Measurements from ENCODE around the gene PTPRS. TPM values are rescaled to one million over a fixed set of nuclear protein-coding genes. Genes with fewer than 3 reads are reported as not detected.

The PTPRS gene
- total and polyA plus RNA-seq, 2 of the 13 experiments (the other 11 are each of a cell fraction or from before 2014, with no cell fraction given), result 32.7 to 43.9 TPM

GRCh38 chr19:5321851-5322681, 18.5 kb downstream of the PTPRS start:
- ChIA-PET CTCF (ENCODE audit: low intra/inter-chr PET ratio, low total read pairs) (no interaction called here), POLR2A (no interaction called here)
- BruUV-seq (replicated peaks), result no TSS peak
- in situ Hi-C loops (cut with HindIII; ENCODE audit: extremely low pct_ligation_motif_present, low pct_unique_long_range_greater_than_20kb), result no loop called here
- FAIRE-seq (no peak), ATAC-seq (no peak), DNase-seq (ENCODE audit: low spot score) (no peak)
- 91% methylated on average over 31 of the region's 34 CpGs for WGBS (ENCODE audit: low lambda C conversion rate)
- Histone ChIP-seq H3K4me3 (replicated peaks in 1 of 3; ENCODE audit: insufficient read depth in 1 of 3, low read depth in 2 of 3, low read length in 3 of 3) (no peak overlapping the region), H3K4me1 (ENCODE audit: insufficient read depth, low read length) (peaks cover 27% of the 10 kb centered on the region), H3K4me2 (ENCODE audit: low read depth, low read length) (no peak overlapping the region), H3K9ac (ENCODE audit: insufficient read depth, low read depth, low read length) (no peak overlapping the region), H3K36me3 (replicated peaks in 1 of 2; ENCODE audit: control insufficient read depth in 1 of 2, insufficient read depth in 2 of 2, low read length in 2 of 2) (no peaks in the 10 kb centered on the region), H3K27ac (ENCODE audit: extremely low read length, insufficient read depth, low read length) (no peak overlapping the region), H2AFZ (ENCODE audit: low read length) (no peak overlapping the region), H4K20me1 (ENCODE audit: insufficient read depth, low read length) (peaks cover 9% of the 10 kb centered on the region; the same call in 1 of the 2 replicates), H3K27me3 (ENCODE audit: control insufficient read depth in 1 of 2, insufficient read depth in 2 of 2, low read length in 2 of 2) (no peaks in the 10 kb centered on the region), H3K9me3 (ENCODE audit: low read length) (no peaks in the 10 kb centered on the region), H3K79me2 (ENCODE audit: insufficient read depth, low read length) (no peaks in the 10 kb centered on the region)
- intact Hi-C loops (cut with micrococcal nuclease; ENCODE audit: unreplicated experiment), result no loop called here
- TF ChIP-seq ZMYM3 (CRISPR knock-in tag; IDR thresholded peaks at IDR 0.05) (0 out of 2 replicates have a peak, but pooled peaks have one; percentile 28), SRSF1 (optimal IDR thresholded peaks at IDR 0.05; ENCODE audit: low read depth, low read length) (no peak), ZBTB21 (CRISPR knock-in tag; IDR thresholded peaks at IDR 0.05) (no peak), ZKSCAN8 (CRISPR knock-in tag; IDR thresholded peaks at IDR 0.05; ENCODE audit: borderline replicate concordance) (no peak), ZSCAN25 (CRISPR knock-in tag; IDR thresholded peaks at IDR 0.05) (no peak), ZBTB33 (CRISPR knock-in tag; IDR thresholded peaks at IDR 0.05) (peak; percentile 96), SRSF4 (IDR thresholded peaks at IDR 0.05; ENCODE audit: low read depth, low read length, poor library complexity, severe bottlenecking) (no peak), IRF2 (CRISPR knock-in tag; IDR thresholded peaks at IDR 0.05) (no peak), AFF4 (CRISPR knock-in tag; IDR thresholded peaks at IDR 0.05) (no peak), RFX1 (IDR thresholded peaks at IDR 0.05) (no peak), ZBTB38 (CRISPR knock-in tag; IDR thresholded peaks at IDR 0.05) (peak; percentile 84), ZNF768 (CRISPR knock-in tag; IDR thresholded peaks at IDR 0.05) (peak; percentile 95), ZNF496 (CRISPR knock-in tag; IDR thresholded peaks at IDR 0.05; ENCODE audit: insufficient replicate concordance) (no peak)
- TF ChIP-seq, protein P1, sequence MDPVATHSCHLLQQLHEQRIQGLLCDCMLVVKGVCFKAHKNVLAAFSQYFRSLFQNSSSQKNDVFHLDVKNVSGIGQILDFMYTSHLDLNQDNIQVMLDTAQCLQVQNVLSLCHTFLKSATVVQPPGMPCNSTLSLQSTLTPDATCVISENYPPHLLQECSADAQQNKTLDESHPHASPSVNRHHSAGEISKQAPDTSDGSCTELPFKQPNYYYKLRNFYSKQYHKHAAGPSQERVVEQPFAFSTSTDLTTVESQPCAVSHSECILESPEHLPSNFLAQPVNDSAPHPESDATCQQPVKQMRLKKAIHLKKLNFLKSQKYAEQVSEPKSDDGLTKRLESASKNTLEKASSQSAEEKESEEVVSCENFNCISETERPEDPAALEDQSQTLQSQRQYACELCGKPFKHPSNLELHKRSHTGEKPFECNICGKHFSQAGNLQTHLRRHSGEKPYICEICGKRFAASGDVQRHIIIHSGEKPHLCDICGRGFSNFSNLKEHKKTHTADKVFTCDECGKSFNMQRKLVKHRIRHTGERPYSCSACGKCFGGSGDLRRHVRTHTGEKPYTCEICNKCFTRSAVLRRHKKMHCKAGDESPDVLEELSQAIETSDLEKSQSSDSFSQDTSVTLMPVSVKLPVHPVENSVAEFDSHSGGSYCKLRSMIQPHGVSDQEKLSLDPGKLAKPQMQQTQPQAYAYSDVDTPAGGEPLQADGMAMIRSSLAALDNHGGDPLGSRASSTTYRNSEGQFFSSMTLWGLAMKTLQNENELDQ (CRISPR knock-in tag; IDR thresholded peaks at IDR 0.05; ENCODE audit: borderline replicate concordance), result no peak

Measured in HepG2 (cell line).